ENCODE measurements around the gene CTNNBL1.

- TF ChIP-seq POLR2A (IDR thresholded peaks at IDR 0.05; ENCODE audit: low read depth) = no peak
- TF ChIP-seq CTCF (IDR thresholded peaks at IDR 0.05) = no peak
Observed at GRCh38 chr20:37729909-37730308, 36.1 kb downstream of the CTNNBL1 start.

Measured in esophagus muscularis mucosa (tissue), 3 donors.